SH-SY5Y (cell line): ENCODE measurements around the gene C11orf65.

Experiments
- GATA2 ChIP-seq: IDR thresholded peaks from 2 replicates; pipeline ENCODE4 v1.6.1; 2011; ENCODE audit warnings: mild to moderate bottlenecking, low read depth, low read length
- GATA3 ChIP-seq: IDR thresholded peaks from 2 replicates; pipeline ENCODE4 v1.6.1; 2011; ENCODE audit warnings: low read depth, mild to moderate bottlenecking, low read length, moderate library complexity

GRCh38 chr11:108435066-108435465 is 32.3 kb downstream of the C11orf65 start:
- no peak for TF ChIP-seq GATA2
- TF ChIP-seq GATA3: no peak
